HPDE6-E6E7 (cell line): ENCODE measurements around the gene KRTAP10-12.
"Not testable (repeated sequence)": the region's sequence is repeated elsewhere in the genome, so short reads cannot be mapped to it uniquely, and the experiment has no call there.

Experiments
- DNase-seq: peaks from one replicate; pipeline ENCODE4 v3.0.0; 2011; ENCODE audit warnings: missing footprints; ENCODE audit errors: extremely low spot score

Gene KRTAP10-12

GRCh38 chr21:44670642-44671432 is 26.1 kb upstream of the KRTAP10-12 start:
- DNase-seq, result no peak

GRCh38 chr21:44671911-44672310 is 25.1 kb upstream of the KRTAP10-12 start:
- no peak for DNase-seq

GRCh38 chr21:44677881-44678280 is 19.1 kb upstream of the KRTAP10-12 start:
- DNase-seq, result no peak

GRCh38 chr21:44681152-44681551 is 15.8 kb upstream of the KRTAP10-12 start:
- DNase-seq, result no peak

GRCh38 chr21:44681861-44682579 is 15.0 kb upstream of the KRTAP10-12 start, which contains the start of gene KRTAP12-1:
KRTAP12-1 (minus strand) TSS chr21:44682163; CDS start chr21:44682123, 40 bp downstream.
- DNase-seq, result no peak

GRCh38 chr21:44682580-44683151 is 14.3 kb upstream of the KRTAP10-12 start:
- no peak for DNase-seq

- no peak for DNase-seq
Measured at GRCh38 chr21:44684077-44684476, 12.9 kb upstream of the KRTAP10-12 start.

- DNase-seq, result no peak
Measured at GRCh38 chr21:44684483-44684882, 12.5 kb upstream of the KRTAP10-12 start.

GRCh38 chr21:44685050-44685449 is 11.9 kb upstream of the KRTAP10-12 start:
- DNase-seq, result not testable (repeated sequence)

GRCh38 chr21:44686000-44686781 is 10.8 kb upstream of the KRTAP10-12 start:
- DNase-seq, result no peak

GRCh38 chr21:44686843-44687561 is 10.0 kb upstream of the KRTAP10-12 start:
- DNase-seq, result no peak

- no peak for DNase-seq
Measured at GRCh38 chr21:44687671-44688070, 9.3 kb upstream of the KRTAP10-12 start.

GRCh38 chr21:44689740-44690139 is 7.2 kb upstream of the KRTAP10-12 start:
- DNase-seq, result not testable (repeated sequence)

- no peak for DNase-seq
Measured at GRCh38 chr21:44691686-44692085, 5.3 kb upstream of the KRTAP10-12 start.

- no peak for DNase-seq
Measured at GRCh38 chr21:44692798-44693512, 4.0 kb upstream of the KRTAP10-12 start.

GRCh38 chr21:44694776-44695175 is 2.2 kb upstream of the KRTAP10-12 start:
- no peak for DNase-seq

GRCh38 chr21:44695184-44695583 is 1.8 kb upstream of the KRTAP10-12 start:
- no peak for DNase-seq

GRCh38 chr21:44695641-44696040 is 1.3 kb upstream of the KRTAP10-12 start:
- DNase-seq, result no peak

- DNase-seq, result no peak
Measured at GRCh38 chr21:44696572-44696971, 400 bp upstream of the KRTAP10-12 start.
